Stimulated activated CD8-positive, alpha-beta memory T cell treated with anti-CD3 and anti-CD28 coated beads, Interleukin-4, amount 100 ng/mL, for 1 hour (primary cell): Measurements from ENCODE around the gene PDE6A.
"Not testable (repeated sequence)": the region's sequence is repeated elsewhere in the genome, so short reads cannot be mapped to it uniquely, and the experiment has no call there.

Experiments
- DNase-seq, 2 donors: peaks; one replicate each; pipeline ENCODE4 v3.0.0-alpha.2; 2020; ENCODE audit warnings: low read depth in 2 of 2, low spot score in 1 of 2

Gene PDE6A

DNA sequence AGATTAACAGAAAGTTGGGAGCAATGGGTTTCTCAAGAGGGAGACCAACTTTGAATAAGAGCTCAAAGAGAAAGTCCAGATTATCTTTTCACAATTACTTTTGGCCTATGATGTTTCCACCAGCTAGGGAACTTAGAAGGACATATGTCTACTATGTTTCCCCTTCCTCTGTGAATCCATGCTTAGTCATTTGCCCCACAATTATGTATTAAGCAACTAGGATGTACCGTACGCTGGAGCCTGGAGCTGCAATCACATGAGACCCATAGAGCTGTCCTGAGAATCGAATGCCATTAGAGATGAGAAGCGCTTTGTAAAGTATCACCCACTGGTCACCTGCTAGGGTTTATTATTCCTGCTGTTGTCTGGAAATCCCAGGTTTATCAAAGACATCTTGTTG is 78.8 kb downstream of the PDE6A start:
- DNase-seq = no peak

GRCh38 chr5:149863830-149864229 is 80.8 kb downstream of the PDE6A start:
- DNase-seq = no peak

DNA sequence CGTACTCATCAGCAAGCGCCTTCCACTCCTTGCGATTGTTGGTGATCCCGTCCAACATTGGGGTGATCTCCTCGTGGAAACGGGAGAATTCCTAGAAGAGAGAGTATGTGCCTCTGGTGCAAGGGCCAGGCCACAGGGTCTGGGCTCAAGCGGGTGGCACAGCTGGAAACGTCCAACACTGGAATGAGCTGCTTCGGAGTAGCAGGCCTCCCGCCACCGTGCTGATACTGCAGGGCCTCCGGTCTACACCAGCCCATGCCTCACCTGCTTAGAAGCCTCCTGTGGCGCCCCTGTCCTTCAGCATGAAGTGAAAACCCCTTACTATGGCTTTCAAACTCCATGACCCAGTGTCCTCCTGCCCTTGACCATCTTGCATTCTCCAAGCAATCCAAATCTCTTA is 81.4 kb downstream of the PDE6A start:
- no peak for DNase-seq

DNA sequence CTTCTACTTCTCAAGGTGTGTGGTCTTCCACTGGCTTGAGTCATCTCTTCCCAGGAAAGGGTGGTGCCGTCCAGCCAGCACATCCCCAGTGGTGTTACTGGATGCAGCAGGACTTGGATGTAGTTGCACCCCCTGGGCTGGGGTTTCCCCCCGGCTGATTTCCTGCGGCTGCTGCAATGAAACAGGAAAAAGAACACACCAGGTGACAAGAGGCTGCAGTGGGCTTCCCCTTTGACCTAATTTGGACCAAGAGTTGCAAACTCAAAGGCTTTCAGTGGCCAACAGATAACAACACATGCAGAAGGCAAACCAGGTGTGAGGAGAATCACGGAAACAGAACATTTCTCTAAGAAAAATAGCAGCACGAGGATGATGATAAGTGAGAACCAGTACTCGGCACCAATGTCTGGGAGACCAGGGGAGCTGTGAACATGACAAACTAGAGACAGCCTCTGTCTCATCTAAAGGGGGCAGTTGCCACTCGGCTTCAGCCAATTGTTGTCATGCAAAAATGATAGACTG is 83.7 kb downstream of the PDE6A start:
- DNase-seq = no peak

- no peak for DNase-seq
Observed at GRCh38 chr5:149859746-149860145, 84.8 kb downstream of the PDE6A start.

- not testable (repeated sequence) for DNase-seq
Observed at GRCh38 chr5:149858481-149858880, 86.1 kb downstream of the PDE6A start.

DNA sequence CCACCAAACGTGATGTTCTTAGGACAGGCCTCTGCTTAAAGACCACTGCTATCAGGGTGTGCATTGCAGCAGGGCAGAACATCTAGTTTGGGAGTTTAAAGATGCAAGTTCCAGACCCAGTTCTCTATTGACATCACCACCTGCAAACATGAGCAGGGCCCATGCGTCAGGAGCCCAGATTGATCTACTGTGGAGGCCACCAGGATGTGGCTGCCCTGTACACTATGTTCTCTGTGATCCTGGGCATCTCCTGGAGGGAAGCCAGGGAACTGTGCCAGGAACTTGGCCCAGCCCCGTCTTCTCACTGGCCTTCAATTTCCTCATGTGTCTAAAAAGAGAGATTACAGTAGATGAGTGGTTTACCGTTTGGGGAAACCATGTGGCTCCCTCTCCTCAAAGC is 87.1 kb downstream of the PDE6A start:
- no peak for DNase-seq

- DNase-seq = no peak
Observed at GRCh38 chr5:149855366-149855765, 89.2 kb downstream of the PDE6A start.

- DNase-seq = no peak
Observed at GRCh38 chr5:149854866-149855265, 89.7 kb downstream of the PDE6A start.

DNA sequence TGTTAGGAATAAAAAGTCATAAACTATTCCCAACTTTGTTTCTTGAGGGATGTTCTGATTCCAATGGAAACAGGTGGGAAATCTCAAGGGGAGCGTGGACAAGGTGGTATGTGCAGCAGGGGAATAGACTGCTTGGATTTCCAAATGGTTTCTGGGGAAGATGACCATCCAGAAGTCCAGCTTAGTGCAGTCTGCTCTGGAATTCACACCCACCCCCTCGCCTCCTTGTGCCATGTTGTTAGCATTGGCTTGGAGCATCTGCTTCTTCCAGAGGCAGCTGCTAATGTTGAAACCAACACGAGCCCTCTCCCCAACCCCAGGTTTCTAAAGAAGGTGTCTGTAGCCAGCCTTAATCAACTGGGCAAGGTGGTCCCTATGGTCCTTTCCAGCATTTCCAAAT is 90.9 kb downstream of the PDE6A start:
- DNase-seq = no peak

- no peak for DNase-seq
Observed at GRCh38 chr5:149853331-149853648, 91.3 kb downstream of the PDE6A start.

DNA sequence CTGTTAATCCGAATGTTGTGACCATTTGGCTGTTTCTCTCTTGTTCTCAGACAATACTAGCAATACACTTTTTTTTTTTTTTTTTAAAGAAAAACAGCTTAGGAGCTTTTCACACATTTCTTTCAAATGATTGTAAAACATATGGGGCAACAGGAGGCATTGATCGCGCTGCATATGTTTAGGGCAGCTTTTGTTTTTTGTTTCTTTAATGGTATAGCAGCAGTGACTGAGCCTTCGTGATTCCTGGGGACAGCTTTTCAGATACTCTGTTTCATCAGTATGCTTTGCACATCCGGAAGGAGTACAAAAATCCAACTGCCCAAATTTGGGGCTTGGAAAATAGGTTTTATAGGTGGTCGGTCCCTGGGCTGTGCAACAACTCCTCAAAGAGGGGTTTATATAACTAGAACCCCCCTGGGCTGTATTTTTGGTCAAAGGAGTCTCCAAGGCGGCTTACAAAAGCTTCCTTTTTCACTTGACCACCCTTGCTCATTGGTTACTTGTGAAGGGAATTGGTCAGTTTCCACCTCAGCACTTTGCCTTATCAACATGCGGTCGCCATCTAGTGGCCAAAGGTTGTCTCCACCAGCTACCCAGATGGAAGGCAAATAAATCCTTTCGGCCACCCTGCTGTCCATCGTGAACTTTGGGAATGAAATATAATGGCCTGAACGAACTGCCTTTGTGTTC is 91.8 kb downstream of the PDE6A start:
- peak in 1 of 2 donors; percentile 12 for DNase-seq

DNA sequence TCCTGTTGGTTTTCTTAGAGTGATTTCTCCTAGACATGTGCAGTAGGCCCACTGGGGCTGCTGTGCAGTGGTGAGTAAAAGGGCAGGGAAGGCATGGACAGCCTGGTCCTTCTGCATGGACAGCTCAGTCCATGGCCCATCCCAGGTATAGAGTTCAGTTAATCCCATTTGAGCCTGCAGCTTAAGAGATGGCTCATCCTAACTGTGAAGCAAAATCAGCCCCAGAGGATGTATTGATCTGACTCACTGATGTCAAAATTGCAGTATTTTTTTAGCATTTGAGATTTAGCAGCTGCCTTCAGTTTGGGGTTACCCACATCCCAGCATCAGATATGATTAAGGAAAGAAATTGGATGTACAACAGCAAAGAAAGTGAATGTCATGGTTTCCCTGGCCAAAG is 93.4 kb downstream of the PDE6A start:
- no peak for DNase-seq

DNA sequence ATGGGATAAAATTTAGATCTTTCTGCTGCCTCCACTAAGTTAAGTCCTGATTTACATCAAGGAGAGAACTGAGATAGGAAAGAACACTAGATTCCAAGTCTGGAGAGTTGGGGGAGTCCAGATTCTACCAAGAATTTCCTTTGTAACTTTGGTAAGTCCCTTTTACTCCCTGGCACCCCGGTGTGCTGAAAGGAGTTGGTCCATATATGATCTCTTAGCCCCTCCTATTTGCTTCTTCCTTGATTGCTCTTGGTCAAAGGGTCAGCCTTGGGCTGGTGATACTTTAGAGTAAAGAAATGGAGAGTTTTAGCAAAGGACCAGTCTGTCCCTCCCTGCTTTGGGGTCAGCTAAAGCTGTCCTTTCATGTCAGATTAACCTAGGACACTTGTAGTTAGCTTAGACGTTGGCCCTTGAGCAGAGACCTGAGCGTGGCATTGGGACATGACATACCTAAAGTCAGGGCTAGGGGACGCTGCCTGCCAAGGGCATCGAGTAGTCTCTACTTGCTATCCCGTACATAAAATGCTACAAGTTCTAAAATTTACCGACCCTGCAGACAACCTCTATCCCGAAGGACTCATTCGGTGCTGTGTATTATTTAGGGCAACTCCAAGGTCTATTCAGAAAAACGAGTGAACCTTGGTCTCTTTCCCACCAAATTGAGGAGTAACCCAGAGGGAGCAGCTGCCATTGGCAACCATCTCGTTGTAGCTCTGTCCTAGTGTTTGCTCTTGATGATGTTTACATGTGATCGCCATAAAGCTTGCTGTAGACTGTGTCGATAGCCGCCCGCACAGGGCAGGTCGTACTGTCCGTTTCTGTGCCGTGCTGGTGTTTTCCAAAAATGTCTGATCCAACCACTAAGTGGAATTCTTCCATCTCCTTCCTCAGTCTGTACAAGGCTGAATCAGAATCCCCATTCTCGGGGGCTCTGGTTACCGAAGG is 94.4 kb downstream of the PDE6A start:
- DNase-seq = no peak

DNA sequence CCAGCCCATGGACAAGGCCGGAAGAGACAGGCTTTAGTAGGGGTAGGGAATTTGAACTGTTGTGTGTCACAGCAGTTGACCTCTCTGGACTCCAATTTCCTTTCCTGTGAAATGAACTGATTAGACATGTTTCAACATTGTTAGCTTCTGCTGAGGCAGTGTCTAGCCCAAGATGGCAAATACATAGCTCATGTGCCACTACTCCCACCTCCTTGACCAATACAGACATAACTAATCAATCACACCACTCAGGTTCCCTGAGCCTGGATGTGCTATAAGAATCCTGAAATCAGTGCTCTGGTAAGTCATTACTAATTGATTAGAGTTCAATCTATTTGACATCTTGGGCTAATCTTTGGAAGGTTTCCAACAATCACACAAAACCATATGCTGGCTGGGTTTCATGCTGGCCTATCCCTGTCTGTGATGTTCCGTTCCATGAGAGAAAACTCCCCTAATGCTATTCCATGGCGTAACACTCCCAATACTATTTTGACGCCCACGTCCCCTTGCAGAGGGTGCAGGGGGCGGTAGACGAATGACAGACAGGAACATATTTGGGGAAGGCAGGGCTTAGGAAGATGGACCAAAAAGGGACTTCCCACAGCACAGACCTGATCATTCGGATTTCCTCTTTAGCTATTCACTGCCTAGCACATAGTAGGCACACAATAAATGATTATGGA is 95.2 kb downstream of the PDE6A start:
- no peak for DNase-seq

DNA sequence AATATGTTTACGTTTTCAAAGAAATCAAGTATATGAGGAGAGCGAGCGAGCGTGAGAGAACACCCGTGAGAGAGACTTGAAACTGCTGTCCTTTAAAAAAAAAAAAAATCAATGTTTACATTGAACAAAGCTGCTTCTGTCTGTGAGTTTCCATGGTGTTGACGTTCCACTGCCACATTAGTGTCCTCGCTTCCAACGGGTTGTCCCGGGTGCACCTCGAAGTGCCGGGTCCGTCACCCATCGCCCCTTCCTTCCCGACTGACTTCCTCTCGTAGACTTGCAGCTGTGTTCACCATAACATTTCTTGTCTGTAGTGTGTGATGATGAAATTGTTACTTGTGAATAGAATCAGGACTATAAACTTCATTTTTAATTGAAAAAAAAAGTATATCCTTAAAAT is 97.0 kb downstream of the PDE6A start:
- DNase-seq = no peak

- DNase-seq = no peak
Observed at GRCh38 chr5:149846021-149846420, 98.6 kb downstream of the PDE6A start.

DNA sequence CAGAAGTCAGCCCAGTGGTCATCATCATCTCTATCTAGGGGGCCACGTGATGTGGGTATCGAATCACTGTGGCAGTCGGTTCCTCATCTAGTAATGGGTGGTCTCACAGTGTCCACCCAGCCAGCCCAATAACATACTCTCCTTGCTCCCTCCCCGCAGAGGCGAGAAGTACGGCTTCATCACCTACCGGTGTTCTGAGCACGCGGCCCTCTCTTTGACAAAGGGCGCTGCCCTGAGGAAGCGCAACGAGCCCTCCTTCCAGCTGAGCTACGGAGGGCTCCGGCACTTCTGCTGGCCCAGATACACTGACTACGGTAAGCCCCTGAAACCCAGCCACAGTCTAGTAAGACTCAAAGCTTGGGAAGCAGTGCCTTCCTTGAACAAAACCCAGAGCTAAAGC is 99.0 kb downstream of the PDE6A start:
- DNase-seq = no peak

DNA sequence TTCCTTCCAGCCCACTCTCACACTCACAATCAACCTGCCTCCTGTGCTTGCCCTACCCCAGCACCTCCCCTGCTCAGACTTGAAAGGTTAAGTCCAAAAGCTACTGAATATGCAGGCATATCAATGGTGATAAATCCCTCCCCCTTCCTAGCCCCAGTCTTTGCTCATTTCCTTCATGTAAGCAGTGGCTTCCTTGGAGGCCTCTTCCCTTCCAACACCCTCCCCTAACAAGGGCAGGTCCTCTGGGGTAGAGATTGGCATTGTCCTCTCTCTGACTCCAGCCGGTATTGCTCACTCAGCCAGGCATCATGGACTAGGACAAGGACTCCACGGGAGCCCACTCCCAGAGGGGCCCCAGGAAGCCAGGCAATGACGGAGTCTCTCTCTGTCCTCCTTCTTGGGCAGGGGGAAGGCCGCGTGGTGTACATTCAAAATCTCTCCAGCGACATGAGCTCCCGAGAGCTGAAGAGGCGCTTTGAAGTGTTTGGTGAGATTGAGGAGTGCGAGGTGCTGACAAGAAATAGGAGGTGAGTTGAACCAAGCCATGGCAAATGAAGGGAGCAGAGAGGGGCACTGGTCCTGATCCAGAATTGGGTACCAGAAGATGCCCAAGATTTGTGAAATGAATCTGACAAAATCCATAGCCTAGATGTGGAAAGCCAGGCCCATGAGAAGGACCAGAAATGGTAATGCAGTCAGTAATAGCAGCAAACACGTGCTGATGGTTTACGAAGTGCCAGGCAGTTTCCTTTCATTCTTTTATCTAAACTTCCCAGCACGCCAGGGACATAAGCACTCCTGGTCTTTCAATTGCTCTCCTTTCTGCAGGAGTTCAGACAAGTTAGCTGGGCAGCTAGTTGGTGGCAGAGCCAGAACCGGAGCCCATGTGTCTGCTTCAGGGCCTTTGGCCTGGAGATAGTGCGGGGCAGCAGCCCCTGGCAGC is 102.5 kb downstream of the PDE6A start:
- no peak for DNase-seq

DNA sequence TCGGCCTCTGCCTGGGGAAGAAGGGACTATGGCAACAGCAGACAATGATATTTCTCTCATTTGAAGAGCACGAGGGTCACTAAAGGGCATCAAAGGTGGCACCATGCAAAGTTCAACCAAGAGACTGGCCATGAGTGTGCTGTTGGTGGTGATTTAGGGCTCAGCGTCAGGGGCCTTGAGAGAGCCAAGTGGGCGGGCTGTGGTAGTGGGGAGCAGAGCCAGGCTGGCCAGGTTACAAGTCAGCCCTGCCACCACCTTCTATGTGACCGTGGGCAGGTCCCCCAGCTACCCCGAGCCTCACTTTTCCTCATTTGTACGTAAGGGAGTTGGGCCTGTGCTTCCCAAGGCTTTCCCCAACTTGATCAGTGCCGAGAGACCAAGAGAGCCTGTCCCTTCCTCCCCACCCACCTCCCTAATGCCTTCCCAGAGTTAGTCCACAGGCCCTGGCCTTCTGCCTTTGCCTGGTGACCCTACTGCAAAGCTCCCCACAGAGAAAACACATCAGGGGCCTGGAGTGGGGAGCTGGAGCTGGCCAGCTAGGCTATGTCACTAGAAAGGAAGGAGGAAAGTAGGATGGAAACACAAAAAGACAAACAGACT is 104.3 kb downstream of the PDE6A start:
- DNase-seq = no peak
